K562 (cell line): ENCODE measurements around the gene HK1. TPM values are rescaled to one million over a fixed set of nuclear protein-coding genes. Genes with fewer than 3 reads are reported as not detected.

Source experiments
- DMBX1 ChIP-seq: fragments of 250-450 bp; sonication (Bioruptor Pico); IDR thresholded peaks from 2 replicates; pipeline ENCODE4 v1.8.0; 2022; ENCODE audit warnings: inconsistent platforms, mild to moderate bottlenecking, moderate library complexity, borderline replicate concordance
- JUN ChIP-seq, 2 experiments: sonication (generic) in 1 of 2; formaldehyde crosslinking in 1 of 2; IDR thresholded peaks; 2 replicates each; pipeline versions ENCODE4 v1.6.1 to v1.8.0; 2012 to 2022; ENCODE audit warnings: borderline replicate concordance in 2 of 2, mild to moderate bottlenecking in 2 of 2, improper control_type of control experiment in 1 of 2, low read depth in 1 of 2, low read length in 1 of 2, missing genetic modification reagents in 1 of 2
- NBN ChIP-seq: fragments of 450-650 bp; IDR thresholded peaks from 2 replicates; pipeline ENCODE4 v1.6.1; 2016; ENCODE audit warnings: low read depth, mild to moderate bottlenecking
- NR2C2 ChIP-seq, 2 experiments: fragments of 200-800 bp in 1 of 2; sonication (Bioruptor generic) in 1 of 2; sonication (generic) in 1 of 2; formaldehyde crosslinking in 1 of 2; IDR thresholded peaks; 2 replicates each; pipeline versions ENCODE4 v1.6.1 to v1.8.0; 2016 to 2022; ENCODE audit warnings: mild to moderate bottlenecking in 1 of 2, missing compliant biosample characterization in 1 of 2, missing genetic modification characterization in 1 of 2, missing genetic modification reagents in 1 of 2
- RAD21 ChIP-seq, 2 experiments: fragments of 250-450 bp in 1 of 2; fragments of 450-650 bp in 1 of 2; sonication (Bioruptor Pico) in 1 of 2; formaldehyde crosslinking in 1 of 2; IDR thresholded peaks in 1 of 2; conservative IDR thresholded peaks in 1 of 2; 2 replicates each; pipeline versions ENCODE4 v1.4.0 to v1.8.0; 2020 to 2022; ENCODE audit warnings: mild to moderate bottlenecking in 2 of 2, moderate library complexity in 1 of 2
- RBFOX2 ChIP-seq: fragments of 200-400 bp; formaldehyde crosslinking; IDR thresholded peaks from 2 replicates; pipeline ENCODE4 v1.6.1; 2017; ENCODE audit warnings: low read depth, mild to moderate bottlenecking, low read length, moderate library complexity
- SMAD1 ChIP-seq: fragments of 150-350 bp; IDR thresholded peaks from 2 replicates; pipeline ENCODE4 v1.6.1; 2014; ENCODE audit warnings: low read length, low read depth; ENCODE audit not compliant: partially characterized antibody
- ZNF830 ChIP-seq: fragments of 250-450 bp; sonication (Bioruptor Pico); IDR thresholded peaks from 2 replicates; pipeline ENCODE4 v1.5.0; 2021; ENCODE audit warnings: mild to moderate bottlenecking
- polyA plus RNA-seq, 8 experiments: library from polyadenylated mRNA; depleted of rRNA in 4 of 8; stranded (reverse) in 5 of 8; unstranded in 3 of 8; fragments of >200 nt; fragmentation: Nextera tagmentation in 2 of 8; fragmentation: Illumina TruSeq in 1 of 8; extraction: Ambion mirVana in 2 of 8; extraction: Trizol in 1 of 8; gene quantifications; 2 replicates each; pipeline versions ENCODE4 v1.2.1 to v1.2.3, GENCODE V29; 2011 to 2014; ENCODE audit warnings: inconsistent platforms in 1 of 8, missing spikeins in 1 of 8
- total RNA-seq, 7 experiments: library from RNA; depleted of rRNA in 6 of 7; stranded (reverse); fragments of >200 nt in 6 of 7; fragmentation: Illumina TruSeq in 2 of 7; extraction: Trizol in 2 of 7; gene quantifications; 2 replicates each; pipeline versions ENCODE4 v1.2.1 to v1.2.3, GENCODE V29; 2011 to 2021; ENCODE audit warnings: low replicate concordance in 1 of 7
- TF ChIP-seq, protein P1 (sequence below), 2 experiments: fragments of 150-350 bp in 1 of 2; IDR thresholded peaks; 2 replicates each; pipeline ENCODE4 v1.6.1; 2012 to 2016; ENCODE audit warnings: low read depth in 2 of 2, low read length in 2 of 2, mild to moderate bottlenecking in 1 of 2, moderate library complexity in 1 of 2
- TF ChIP-seq, protein P2 (sequence below): sonication (generic); formaldehyde crosslinking; IDR thresholded peaks from 2 replicates; pipeline ENCODE4 v1.8.0; 2022; ENCODE audit warnings: mild to moderate bottlenecking, missing genetic modification reagents
- TF ChIP-seq, protein P3 (sequence below): fragments of 200-800 bp; sonication (Bioruptor generic); IDR thresholded peaks from 2 replicates; pipeline ENCODE4 v1.6.1; 2016; ENCODE audit warnings: missing genetic modification characterization, missing compliant biosample characterization

Gene HK1
- total and polyA plus RNA-seq, 9 of the 15 experiments (the other 6 are each of a cell fraction or from before 2014, with no cell fraction given), result 29.2 to 444 (median 193) TPM

DNA sequence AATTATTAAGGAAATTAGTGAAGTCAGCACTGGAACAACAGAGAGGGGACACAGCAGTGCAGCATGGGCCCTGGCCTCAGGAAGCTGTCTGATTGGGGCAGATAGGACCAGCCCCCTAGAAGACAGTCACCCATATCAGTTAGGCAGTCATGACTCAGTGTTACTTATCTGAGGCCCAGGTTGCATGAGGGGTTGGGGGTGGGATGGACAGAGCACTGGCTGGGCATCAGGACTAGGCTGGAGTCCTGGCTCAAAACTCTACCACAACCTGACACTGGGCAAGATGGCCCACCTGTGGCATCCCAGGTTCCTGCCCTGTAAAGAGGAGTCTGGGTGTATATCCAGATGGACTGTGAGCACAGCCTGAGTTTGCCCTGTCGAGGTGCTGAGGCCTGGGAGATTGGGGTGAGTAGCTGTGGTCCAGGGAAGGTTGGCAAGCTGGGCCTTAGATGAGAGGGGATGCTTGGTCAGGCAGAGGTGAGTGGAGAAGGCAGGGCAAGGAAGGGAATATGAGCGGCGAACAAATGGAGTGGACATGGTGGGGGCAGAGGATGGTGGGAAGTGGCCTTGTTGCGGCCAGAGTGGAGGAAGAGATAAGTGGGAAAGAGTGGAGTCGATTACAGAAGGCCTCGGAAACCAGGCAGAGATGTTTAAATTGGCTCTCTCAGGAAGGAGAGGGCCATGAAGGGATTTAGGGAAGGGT is 37.5 kb downstream of the HK1 start (continued):
- TF ChIP-seq, protein P1, sequence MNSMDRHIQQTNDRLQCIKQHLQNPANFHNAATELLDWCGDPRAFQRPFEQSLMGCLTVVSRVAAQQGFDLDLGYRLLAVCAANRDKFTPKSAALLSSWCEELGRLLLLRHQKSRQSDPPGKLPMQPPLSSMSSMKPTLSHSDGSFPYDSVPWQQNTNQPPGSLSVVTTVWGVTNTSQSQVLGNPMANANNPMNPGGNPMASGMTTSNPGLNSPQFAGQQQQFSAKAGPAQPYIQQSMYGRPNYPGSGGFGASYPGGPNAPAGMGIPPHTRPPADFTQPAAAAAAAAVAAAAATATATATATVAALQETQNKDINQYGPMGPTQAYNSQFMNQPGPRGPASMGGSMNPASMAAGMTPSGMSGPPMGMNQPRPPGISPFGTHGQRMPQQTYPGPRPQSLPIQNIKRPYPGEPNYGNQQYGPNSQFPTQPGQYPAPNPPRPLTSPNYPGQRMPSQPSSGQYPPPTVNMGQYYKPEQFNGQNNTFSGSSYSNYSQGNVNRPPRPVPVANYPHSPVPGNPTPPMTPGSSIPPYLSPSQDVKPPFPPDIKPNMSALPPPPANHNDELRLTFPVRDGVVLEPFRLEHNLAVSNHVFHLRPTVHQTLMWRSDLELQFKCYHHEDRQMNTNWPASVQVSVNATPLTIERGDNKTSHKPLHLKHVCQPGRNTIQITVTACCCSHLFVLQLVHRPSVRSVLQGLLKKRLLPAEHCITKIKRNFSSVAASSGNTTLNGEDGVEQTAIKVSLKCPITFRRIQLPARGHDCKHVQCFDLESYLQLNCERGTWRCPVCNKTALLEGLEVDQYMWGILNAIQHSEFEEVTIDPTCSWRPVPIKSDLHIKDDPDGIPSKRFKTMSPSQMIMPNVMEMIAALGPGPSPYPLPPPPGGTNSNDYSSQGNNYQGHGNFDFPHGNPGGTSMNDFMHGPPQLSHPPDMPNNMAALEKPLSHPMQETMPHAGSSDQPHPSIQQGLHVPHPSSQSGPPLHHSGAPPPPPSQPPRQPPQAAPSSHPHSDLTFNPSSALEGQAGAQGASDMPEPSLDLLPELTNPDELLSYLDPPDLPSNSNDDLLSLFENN (IDR thresholded peaks at IDR 0.05; ENCODE audit: low read depth in 2 of 2, low read length in 2 of 2), result peak in 1 of 2 experiments; percentile 88; a peak in 2 of 4 replicates
- TF ChIP-seq RAD21 (CRISPR knock-in tag; conservative IDR thresholded peaks at IDR 0.05 in 1 of 2, IDR thresholded peaks at IDR 0.05 in 1 of 2), result peak in 1 of 2 experiments; percentile 31; a peak in 2 of 4 replicates
- TF ChIP-seq DMBX1 (CRISPR knock-in tag), result peak; percentile 75
- TF ChIP-seq ZNF830, result no peak
- TF ChIP-seq SMAD1, result peak; percentile 86
- TF ChIP-seq, protein P2, sequence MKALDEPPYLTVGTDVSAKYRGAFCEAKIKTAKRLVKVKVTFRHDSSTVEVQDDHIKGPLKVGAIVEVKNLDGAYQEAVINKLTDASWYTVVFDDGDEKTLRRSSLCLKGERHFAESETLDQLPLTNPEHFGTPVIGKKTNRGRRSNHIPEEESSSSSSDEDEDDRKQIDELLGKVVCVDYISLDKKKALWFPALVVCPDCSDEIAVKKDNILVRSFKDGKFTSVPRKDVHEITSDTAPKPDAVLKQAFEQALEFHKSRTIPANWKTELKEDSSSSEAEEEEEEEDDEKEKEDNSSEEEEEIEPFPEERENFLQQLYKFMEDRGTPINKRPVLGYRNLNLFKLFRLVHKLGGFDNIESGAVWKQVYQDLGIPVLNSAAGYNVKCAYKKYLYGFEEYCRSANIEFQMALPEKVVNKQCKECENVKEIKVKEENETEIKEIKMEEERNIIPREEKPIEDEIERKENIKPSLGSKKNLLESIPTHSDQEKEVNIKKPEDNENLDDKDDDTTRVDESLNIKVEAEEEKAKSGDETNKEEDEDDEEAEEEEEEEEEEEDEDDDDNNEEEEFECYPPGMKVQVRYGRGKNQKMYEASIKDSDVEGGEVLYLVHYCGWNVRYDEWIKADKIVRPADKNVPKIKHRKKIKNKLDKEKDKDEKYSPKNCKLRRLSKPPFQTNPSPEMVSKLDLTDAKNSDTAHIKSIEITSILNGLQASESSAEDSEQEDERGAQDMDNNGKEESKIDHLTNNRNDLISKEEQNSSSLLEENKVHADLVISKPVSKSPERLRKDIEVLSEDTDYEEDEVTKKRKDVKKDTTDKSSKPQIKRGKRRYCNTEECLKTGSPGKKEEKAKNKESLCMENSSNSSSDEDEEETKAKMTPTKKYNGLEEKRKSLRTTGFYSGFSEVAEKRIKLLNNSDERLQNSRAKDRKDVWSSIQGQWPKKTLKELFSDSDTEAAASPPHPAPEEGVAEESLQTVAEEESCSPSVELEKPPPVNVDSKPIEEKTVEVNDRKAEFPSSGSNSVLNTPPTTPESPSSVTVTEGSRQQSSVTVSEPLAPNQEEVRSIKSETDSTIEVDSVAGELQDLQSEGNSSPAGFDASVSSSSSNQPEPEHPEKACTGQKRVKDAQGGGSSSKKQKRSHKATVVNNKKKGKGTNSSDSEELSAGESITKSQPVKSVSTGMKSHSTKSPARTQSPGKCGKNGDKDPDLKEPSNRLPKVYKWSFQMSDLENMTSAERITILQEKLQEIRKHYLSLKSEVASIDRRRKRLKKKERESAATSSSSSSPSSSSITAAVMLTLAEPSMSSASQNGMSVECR (CRISPR knock-in tag), result peak; percentile 34; the same call in 1 of the 2 replicates
- TF ChIP-seq JUN (IDR thresholded peaks at IDR 0.05; ENCODE audit: borderline replicate concordance, low read depth, low read length), result peak; percentile 96
- peak; percentile 95; the same call in 1 of the 2 replicates for TF ChIP-seq JUN (CRISPR knock-in tag; IDR thresholded peaks at IDR 0.05; ENCODE audit: borderline replicate concordance)
- peak; percentile 91 for TF ChIP-seq RBFOX2
- TF ChIP-seq NR2C2 (CRISPR knock-in tag; IDR thresholded peaks at IDR 0.05), result peak; percentile 45; the same call in 1 of the 2 replicates
- TF ChIP-seq NR2C2 (tag; IDR thresholded peaks at IDR 0.05), result peak; percentile 11; the same call in 1 of the 2 replicates
- TF ChIP-seq NBN, result peak; percentile 88
- TF ChIP-seq, protein P3, sequence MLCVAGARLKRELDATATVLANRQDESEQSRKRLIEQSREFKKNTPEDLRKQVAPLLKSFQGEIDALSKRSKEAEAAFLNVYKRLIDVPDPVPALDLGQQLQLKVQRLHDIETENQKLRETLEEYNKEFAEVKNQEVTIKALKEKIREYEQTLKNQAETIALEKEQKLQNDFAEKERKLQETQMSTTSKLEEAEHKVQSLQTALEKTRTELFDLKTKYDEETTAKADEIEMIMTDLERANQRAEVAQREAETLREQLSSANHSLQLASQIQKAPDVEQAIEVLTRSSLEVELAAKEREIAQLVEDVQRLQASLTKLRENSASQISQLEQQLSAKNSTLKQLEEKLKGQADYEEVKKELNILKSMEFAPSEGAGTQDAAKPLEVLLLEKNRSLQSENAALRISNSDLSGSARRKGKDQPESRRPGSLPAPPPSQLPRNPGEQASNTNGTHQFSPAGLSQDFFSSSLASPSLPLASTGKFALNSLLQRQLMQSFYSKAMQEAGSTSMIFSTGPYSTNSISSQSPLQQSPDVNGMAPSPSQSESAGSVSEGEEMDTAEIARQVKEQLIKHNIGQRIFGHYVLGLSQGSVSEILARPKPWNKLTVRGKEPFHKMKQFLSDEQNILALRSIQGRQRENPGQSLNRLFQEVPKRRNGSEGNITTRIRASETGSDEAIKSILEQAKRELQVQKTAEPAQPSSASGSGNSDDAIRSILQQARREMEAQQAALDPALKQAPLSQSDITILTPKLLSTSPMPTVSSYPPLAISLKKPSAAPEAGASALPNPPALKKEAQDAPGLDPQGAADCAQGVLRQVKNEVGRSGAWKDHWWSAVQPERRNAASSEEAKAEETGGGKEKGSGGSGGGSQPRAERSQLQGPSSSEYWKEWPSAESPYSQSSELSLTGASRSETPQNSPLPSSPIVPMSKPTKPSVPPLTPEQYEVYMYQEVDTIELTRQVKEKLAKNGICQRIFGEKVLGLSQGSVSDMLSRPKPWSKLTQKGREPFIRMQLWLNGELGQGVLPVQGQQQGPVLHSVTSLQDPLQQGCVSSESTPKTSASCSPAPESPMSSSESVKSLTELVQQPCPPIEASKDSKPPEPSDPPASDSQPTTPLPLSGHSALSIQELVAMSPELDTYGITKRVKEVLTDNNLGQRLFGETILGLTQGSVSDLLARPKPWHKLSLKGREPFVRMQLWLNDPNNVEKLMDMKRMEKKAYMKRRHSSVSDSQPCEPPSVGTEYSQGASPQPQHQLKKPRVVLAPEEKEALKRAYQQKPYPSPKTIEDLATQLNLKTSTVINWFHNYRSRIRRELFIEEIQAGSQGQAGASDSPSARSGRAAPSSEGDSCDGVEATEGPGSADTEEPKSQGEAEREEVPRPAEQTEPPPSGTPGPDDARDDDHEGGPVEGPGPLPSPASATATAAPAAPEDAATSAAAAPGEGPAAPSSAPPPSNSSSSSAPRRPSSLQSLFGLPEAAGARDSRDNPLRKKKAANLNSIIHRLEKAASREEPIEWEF (CRISPR knock-in tag), result no peak
